GM21737 (cell line): Measurements from ENCODE around the gene TMEM178B.
"Not testable (repeated sequence)": the region's sequence is repeated elsewhere in the genome, so short reads cannot be mapped to it uniquely, and the experiment has no call there.

Source experiments
- ATAC-seq: cut with Tn5 transposase; IDR thresholded peaks from one replicate; pipeline ENCODE4 v1.9.1; 2021; ENCODE audit warnings: mild to moderate bottlenecking, moderate library complexity; ENCODE audit not compliant: unreplicated experiment

Gene TMEM178B

GRCh38 chr7:141133646-141134045 lies 59.8 kb downstream of the TMEM178B start:
- no peak for ATAC-seq

DNA sequence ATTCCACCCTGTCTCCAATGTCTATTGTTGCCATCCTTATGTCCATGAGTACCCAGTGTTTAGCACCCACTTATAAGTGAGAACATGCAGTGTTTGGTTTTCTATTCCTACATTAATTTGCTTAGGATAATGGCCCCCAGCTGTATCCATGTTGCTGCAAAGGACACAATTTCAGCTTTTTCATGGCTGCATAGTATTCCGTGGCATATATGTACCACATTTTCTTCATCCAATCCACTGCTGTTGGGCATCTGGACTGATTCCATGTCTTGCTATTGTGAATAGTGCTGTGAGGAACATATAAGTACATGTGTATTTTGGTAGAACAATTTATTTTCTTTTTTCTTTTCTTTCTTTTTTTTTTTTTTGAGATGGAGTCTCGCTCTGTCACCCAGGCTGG lies 68.2 kb downstream of the TMEM178B start:
- ATAC-seq, result no peak

DNA sequence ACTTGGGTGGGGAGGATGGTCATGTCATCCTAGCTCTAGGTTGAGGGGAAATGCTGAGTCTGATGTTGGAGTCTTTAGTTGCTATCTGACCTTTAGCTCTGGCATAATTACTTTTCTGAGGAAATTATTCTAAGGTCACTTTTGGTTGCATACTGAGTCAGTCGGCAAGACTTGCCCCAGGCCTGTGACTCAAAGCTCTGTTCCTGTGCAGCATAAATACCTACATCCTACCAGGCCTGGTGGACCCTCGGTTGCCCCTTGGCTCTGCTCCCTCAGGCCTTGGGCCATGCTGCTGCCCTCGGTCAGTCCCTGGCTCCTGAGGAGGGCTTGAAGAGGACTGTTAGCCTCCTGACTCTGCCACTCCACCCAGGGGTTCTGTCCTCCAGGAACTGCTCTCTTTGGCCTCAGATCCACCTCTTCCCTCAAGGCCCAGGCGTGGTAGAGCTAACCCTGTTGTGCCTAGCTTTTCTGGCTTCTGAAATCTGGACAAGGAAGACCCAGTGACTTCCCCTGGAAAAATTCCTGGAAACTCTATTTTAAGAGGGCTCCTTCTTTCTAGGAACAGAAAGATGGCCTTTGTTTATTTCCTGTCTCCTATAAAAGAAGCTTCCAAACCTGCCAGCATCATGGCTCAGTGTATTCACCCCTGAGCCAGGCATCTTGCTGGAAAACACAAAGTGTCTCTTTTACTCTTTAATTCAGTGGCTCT lies 71.2 kb downstream of the TMEM178B start:
- no peak for ATAC-seq

DNA sequence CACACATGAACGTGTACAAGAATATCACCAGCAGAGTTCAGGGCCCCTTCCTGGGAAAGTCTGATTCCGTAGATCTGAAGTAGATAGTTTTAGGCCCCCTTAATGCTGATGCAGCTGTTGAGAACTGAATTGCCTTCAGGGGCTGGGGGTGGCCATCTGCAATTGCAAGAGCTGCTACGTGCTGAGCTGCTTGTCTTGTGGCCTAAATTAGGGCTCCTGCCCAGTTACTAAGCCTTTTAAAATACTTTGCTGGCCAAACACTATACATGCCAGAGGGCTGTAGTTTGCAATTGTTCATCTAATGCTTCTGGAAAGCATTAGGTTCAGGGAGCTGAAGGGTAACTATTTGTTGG lies 71.7 kb downstream of the TMEM178B start:
- no peak for ATAC-seq

GRCh38 chr7:141147482-141147881 lies 73.6 kb downstream of the TMEM178B start:
- no peak for ATAC-seq

DNA sequence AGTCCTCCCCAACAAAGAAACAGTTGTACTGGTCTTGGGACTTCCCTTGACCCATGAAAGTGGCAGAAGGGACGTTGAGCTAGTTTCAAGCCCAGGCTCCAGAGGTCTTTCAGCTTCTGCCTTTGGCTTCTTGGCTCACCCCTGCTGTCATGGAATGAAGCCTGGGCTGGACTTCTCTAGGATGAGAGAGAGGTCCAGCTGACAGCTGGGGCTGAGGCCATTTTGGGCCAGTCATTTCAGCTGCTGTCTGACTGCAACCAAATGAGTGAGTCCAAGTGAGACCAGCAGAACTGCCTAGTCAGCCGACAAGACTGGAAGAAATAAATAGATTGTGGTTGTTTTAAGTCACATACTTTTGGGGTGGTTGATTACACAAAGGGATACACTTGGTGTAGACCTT lies 76.6 kb downstream of the TMEM178B start:
- no peak for ATAC-seq

- no peak for ATAC-seq
These were observed 77.9 kb downstream of the TMEM178B start for GRCh38 chr7:141151746-141152145.

- ATAC-seq, result no peak
These were observed 79.4 kb downstream of the TMEM178B start for GRCh38 chr7:141153231-141153630.

DNA sequence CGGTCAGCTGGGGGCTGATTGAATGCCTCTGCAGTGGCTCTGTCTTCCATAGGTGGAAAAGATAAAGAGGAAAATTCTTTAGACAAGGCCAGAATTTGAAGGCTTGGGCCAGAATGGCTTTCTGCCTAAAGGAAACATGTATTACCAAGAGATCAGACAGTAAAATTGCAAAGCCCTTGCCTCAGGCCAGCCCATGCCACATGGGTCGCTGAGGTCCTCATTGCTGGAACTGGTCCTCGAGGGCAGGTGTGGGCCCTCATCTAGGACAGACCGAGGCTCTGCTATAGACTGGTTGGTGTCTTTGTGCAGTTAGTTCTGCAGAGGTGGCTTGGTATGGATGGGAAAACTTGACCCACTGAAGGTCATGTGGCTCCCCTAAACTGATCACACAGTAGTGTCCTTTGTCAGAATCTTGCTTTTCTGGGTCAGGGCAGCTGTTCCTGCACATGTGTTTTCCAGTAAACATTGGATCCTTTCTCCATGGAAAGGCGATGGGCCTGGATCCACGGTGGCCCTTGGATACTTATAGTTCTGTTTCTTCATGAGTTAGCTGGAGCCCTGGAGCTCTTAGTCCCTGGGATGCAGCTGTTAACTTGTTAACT lies 80.4 kb downstream of the TMEM178B start:
- no peak for ATAC-seq

DNA sequence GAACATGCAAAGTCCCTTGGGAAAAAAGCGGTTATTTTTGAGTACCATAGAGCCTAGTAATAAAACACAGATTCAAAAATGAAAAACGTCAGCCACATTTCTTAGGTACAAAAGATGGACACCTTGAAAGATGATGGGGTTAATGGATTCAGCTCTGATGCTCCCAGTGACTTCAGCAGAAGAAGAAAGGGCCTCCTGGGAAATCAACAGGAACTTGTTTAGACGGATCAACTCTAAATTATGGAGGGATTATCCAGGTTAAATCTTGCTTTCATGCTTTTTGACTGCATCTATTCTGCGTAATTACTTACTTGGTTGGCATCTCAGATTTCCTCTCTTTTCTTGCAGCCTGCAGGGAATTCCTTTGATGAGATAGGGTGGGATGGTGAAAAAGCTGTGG lies 82.5 kb downstream of the TMEM178B start:
- ATAC-seq, result no peak

GRCh38 chr7:141157138-141157765 lies 83.4 kb downstream of the TMEM178B start:
- ATAC-seq, result no peak

GRCh38 chr7:141158561-141158960 lies 84.7 kb downstream of the TMEM178B start:
- ATAC-seq, result peak; percentile 88

DNA sequence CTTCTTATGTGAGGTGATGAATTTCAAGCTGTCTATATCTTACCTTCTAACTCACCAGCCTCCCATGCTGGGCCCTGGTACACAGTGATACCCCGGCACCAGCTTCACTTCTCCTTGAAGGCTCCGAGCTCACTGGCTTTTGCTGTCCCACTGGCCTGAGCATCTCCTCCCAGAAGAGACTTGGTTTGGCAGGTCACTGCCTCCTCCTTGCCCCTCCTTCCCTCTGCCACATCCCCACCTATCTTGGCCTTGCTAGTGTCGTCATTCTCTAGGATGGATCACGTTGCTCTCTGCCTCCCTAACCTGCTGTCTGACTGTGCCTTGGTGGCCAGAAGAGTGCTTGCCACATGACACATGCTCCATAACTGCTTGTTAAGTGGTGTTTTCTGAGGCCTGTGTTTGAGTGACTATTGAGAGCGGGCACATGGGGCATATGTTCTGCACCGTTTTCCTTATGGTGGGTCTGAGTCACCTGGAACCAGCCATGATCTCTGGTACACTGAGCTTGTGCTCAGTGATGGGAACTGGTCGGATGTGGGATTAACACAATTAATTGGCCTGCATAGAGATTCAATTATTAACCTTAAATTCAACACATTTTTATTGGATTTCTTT lies 86.5 kb downstream of the TMEM178B start:
- no peak for ATAC-seq

- no peak for ATAC-seq
These were observed 88.0 kb downstream of the TMEM178B start for GRCh38 chr7:141161550-141162535.

- ATAC-seq, result no peak
These were observed 91.7 kb downstream of the TMEM178B start for GRCh38 chr7:141165521-141165920.

GRCh38 chr7:141166926-141167325 lies 93.1 kb downstream of the TMEM178B start:
- no peak for ATAC-seq

DNA sequence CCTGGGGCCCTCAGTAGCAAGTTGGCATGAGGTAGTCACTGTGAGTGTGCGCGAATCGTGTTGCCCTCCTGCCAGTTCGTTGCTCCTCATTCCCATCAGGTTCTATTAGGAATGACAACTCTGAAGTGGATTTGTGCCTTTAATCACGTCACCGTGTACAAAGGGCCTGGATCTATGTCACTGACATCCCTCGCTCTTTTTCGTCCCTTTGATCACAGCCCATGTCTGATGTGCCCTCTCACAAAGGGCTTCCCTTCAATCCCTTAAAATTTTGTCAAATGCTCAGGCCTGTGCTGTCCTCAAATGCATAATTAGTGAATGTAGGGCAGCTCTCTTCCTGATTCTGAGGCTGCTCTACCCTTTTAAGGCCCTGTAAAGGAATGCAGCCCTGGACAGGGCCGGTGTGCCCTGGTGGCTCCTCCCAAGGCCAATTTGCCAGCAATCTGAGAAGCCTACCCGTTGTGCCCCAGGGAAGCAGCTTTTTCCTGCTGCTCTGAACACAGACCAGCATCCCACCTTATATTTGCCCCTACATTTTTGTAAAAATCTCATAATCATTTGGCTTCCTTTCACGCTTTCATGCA lies 93.6 kb downstream of the TMEM178B start:
- no peak for ATAC-seq

DNA sequence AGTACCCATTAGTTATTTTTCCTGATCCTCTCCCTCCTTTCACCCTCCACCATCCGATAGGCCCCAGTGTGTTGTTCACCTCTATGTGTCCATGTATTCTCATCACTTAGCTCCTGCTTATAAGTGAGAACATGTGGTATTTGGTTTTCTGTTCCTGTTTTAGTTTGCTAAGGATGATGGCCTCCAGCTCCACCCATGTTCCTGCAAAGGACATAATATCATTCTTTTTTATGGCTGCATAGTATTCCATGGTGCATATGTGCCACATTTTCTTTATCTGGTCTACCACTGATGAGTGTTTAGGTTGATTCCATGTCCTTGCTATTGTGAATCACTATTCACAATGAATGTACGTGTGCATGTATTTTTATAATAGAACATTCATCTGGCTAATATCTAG lies 95.3 kb downstream of the TMEM178B start:
- not testable (repeated sequence) for ATAC-seq

DNA sequence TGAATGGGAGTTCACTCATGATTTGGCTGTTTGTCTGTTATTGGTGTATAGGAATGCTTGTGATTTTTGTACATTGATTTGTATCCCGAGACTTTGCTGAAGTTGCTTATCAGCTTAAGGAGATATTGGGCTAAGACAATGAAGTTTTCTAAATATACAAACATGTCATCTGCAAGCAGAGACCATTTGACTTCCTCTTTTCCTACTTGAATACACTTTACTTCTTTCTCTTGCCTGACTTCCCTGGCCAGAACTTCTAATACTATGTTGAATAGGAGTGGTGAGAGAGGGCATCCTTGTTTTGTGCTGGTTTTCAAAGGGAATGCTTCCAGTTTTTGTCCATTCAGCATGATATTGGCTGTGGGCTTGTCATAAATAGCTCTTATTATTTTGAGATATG lies 101.9 kb downstream of the TMEM178B start:
- not testable (repeated sequence) for ATAC-seq

DNA sequence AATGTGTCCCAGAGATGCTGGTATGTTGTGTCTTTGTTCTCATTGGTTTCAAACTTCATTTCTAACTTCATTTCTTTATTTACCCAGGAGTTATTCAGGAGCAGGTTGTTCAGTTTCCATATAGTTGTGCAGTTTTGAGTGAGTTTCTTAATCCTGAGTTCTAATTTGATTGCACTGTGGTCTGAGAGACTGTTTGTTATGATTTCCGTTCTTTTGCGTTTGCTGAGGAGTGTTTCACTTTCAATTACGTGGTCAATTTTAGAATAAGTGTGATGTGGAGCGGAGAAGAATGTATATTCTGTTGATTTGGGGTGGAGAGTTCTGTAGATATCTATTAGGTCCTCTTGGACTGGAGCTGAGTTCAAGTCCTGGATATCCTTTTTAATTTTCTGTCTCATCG lies 103.3 kb downstream of the TMEM178B start:
- not testable (repeated sequence) for ATAC-seq
